WTC11 (cell line): ENCODE data around the gene TREML1. TPM values are rescaled to one million over a fixed set of nuclear protein-coding genes. Genes with fewer than 3 reads are reported as not detected.

ENCODE experiments used
- ATAC-seq: fragments of 200-7000 bp; cut with Tn5 transposase; 2 replicates; pipeline ENCODE4 v1.10.0; 2021; ENCODE audit warnings: mild to moderate bottlenecking, moderate library complexity
- CTCF ChIA-PET: fragments of 300-600 bp; sonication (Branson Sonifier 250); formaldehyde crosslinking; loops from one replicate; lab custom pipeline; 2021; ENCODE audit warnings: antibody characterized with exemption; lab: Charles Lee
- POLR2A ChIA-PET: fragments of 350-600 bp; sonication (Branson Sonifier 250); formaldehyde crosslinking; loops from one replicate; lab custom pipeline; 2021; ENCODE audit warnings: antibody characterized with exemption; lab: Charles Lee
- DNase-seq: peaks from one replicate; pipeline ENCODE4 v3.0.0; 2021; ENCODE audit warnings: low spot score
- H3K27ac Mint-ChIP-seq: 2 replicates; pipeline ENCODE4 v1.8.0; 2021; ENCODE audit warnings: mixed read lengths
- H3K27me3 Mint-ChIP-seq: 2 replicates; pipeline ENCODE4 v1.8.0; 2021; ENCODE audit warnings: low read depth, mild to moderate bottlenecking, moderate library complexity, mixed read lengths
- H3K36me3 Mint-ChIP-seq: 2 replicates; pipeline ENCODE4 v1.8.0; 2021; ENCODE audit warnings: mixed read lengths
- H3K4me1 Mint-ChIP-seq: 2 replicates; pipeline ENCODE4 v1.8.0; 2022; ENCODE audit warnings: mixed read lengths
- H3K4me3 Mint-ChIP-seq: 2 replicates; pipeline ENCODE4 v1.8.0; 2021; ENCODE audit warnings: mild to moderate bottlenecking, moderate library complexity, mixed read lengths
- H3K9me3 Mint-ChIP-seq: 2 replicates; pipeline ENCODE4 v1.8.0; 2021; ENCODE audit warnings: mixed read lengths
- ATF6 ChIP-seq: sonication (generic); formaldehyde crosslinking; IDR thresholded peaks from 2 replicates; pipeline ENCODE4 v1.8.1; 2023; ENCODE audit warnings: mild to moderate bottlenecking, missing genetic modification reagents
- EMX1 ChIP-seq: fragments of 250-450 bp; sonication (Bioruptor Pico); IDR thresholded peaks from 2 replicates; pipeline ENCODE4 v1.8.0; 2021; ENCODE audit warnings: mild to moderate bottlenecking
- ERG ChIP-seq: fragments of 250-450 bp; sonication (Bioruptor Pico); IDR thresholded peaks from 2 replicates; pipeline ENCODE4 v1.8.0; 2021; ENCODE audit warnings: mild to moderate bottlenecking
- FOXJ3 ChIP-seq: sonication (generic); formaldehyde crosslinking; IDR thresholded peaks from 2 replicates; pipeline ENCODE4 v1.9.0; 2021; ENCODE audit warnings: missing genetic modification reagents, mild to moderate bottlenecking, borderline replicate concordance
- FOXK1 ChIP-seq: sonication (generic); formaldehyde crosslinking; IDR thresholded peaks from 2 replicates; pipeline ENCODE4 v1.8.0; 2022; ENCODE audit warnings: mild to moderate bottlenecking, moderate library complexity, missing genetic modification reagents
- GRHL2 ChIP-seq: fragments of 250-450 bp; sonication (Bioruptor Pico); IDR thresholded peaks from 2 replicates; pipeline ENCODE4 v1.8.0; 2022; ENCODE audit warnings: mild to moderate bottlenecking, moderate library complexity; ENCODE audit not compliant: insufficient replicate concordance, severe bottlenecking
- HMGXB4 ChIP-seq: sonication (generic); formaldehyde crosslinking; IDR thresholded peaks from 2 replicates; pipeline ENCODE4 v1.8.1; 2023; ENCODE audit warnings: mild to moderate bottlenecking, moderate library complexity, missing genetic modification reagents
- MYBL2 ChIP-seq: sonication (generic); formaldehyde crosslinking; IDR thresholded peaks from 2 replicates; pipeline ENCODE4 v1.8.1; 2023; ENCODE audit warnings: mild to moderate bottlenecking, moderate library complexity, missing genetic modification reagents
- NFYB ChIP-seq: sonication (generic); formaldehyde crosslinking; conservative IDR thresholded peaks from 2 replicates; pipeline ENCODE4 v1.8.0; 2022; ENCODE audit warnings: low read depth, missing genetic modification reagents
- NR3C1 ChIP-seq: sonication (generic); formaldehyde crosslinking; conservative IDR thresholded peaks from 2 replicates; pipeline ENCODE4 v1.8.1; 2023; ENCODE audit warnings: low read depth, mild to moderate bottlenecking, missing genetic modification reagents
- RELA ChIP-seq: sonication (generic); formaldehyde crosslinking; IDR thresholded peaks from 2 replicates; pipeline ENCODE4 v1.8.1; 2022; ENCODE audit warnings: missing genetic modification reagents, mild to moderate bottlenecking, borderline replicate concordance
- ZNF121 ChIP-seq: sonication (generic); formaldehyde crosslinking; IDR thresholded peaks from 2 replicates; pipeline ENCODE4 v1.8.0; 2023; ENCODE audit warnings: missing genetic modification reagents
- ZNF532 ChIP-seq: fragments of 250-450 bp; sonication (Bioruptor Pico); IDR thresholded peaks from 2 replicates; pipeline ENCODE4 v1.9.0; 2021; ENCODE audit warnings: mild to moderate bottlenecking, borderline replicate concordance
- total RNA-seq: library from RNA; stranded (reverse); gene quantifications from 3 replicates; pipeline ENCODE4 v1.2.3, GENCODE V29; 2021
- TF ChIP-seq, protein P1 (sequence below): sonication (generic); formaldehyde crosslinking; IDR thresholded peaks from 2 replicates; pipeline ENCODE4 v1.8.1; 2022; ENCODE audit warnings: mild to moderate bottlenecking, missing genetic modification reagents, moderate library complexity, borderline replicate concordance
- TF ChIP-seq, protein P2 (sequence below): sonication (generic); formaldehyde crosslinking; IDR thresholded peaks from 2 replicates; pipeline ENCODE4 v1.8.0; 2022; ENCODE audit warnings: mild to moderate bottlenecking, missing genetic modification reagents
- TF ChIP-seq, protein P3 (sequence below): sonication (generic); formaldehyde crosslinking; IDR thresholded peaks from 2 replicates; pipeline ENCODE4 v1.8.1; 2022; ENCODE audit warnings: low read depth, missing genetic modification reagents, borderline replicate concordance
- TF ChIP-seq, protein P4 (sequence below): sonication (generic); formaldehyde crosslinking; conservative IDR thresholded peaks from 2 replicates; pipeline ENCODE4 v1.8.1; 2022; ENCODE audit warnings: mild to moderate bottlenecking, missing genetic modification reagents

TREML1 gene
- total RNA-seq, 1 experiment from 2014 or later, result not detected

GRCh38 chr6:41157323-41157722 lies 3.2 kb upstream of the TREML1 start:
- POLR2A ChIA-PET, result no interaction called here
- no peak for ATAC-seq
- Mint-ChIP-seq H3K4me3 (no peak overlapping the region), H3K27ac (no peak overlapping the region), H3K27me3 (peaks cover 4% of the 10 kb centered on the region; the same call in 1 of the 2 replicates), H3K4me1 (peaks cover 11% of the 10 kb centered on the region), H3K9me3 (no peaks in the 10 kb centered on the region), H3K36me3 (no peaks in the 10 kb centered on the region)
- DNase-seq, result no peak
- TF ChIP-seq HMGXB4 (CRISPR knock-in tag) (no peak), ZNF121 (CRISPR knock-in tag) (no peak), NR3C1 (CRISPR knock-in tag) (no peak), ERG (CRISPR knock-in tag) (no peak), FOXK1 (CRISPR knock-in tag) (no peak), NFYB (CRISPR knock-in tag) (no peak), EMX1 (CRISPR knock-in tag) (no peak), RELA (CRISPR knock-in tag) (no peak), ATF6 (no peak), GRHL2 (CRISPR knock-in tag) (no peak), ZNF532 (CRISPR knock-in tag) (no peak), FOXJ3 (CRISPR knock-in tag) (no peak), MYBL2 (CRISPR knock-in tag) (no peak)
- TF ChIP-seq, protein P1, sequence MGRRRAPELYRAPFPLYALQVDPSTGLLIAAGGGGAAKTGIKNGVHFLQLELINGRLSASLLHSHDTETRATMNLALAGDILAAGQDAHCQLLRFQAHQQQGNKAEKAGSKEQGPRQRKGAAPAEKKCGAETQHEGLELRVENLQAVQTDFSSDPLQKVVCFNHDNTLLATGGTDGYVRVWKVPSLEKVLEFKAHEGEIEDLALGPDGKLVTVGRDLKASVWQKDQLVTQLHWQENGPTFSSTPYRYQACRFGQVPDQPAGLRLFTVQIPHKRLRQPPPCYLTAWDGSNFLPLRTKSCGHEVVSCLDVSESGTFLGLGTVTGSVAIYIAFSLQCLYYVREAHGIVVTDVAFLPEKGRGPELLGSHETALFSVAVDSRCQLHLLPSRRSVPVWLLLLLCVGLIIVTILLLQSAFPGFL (CRISPR knock-in tag), result no peak
- TF ChIP-seq, protein P2, sequence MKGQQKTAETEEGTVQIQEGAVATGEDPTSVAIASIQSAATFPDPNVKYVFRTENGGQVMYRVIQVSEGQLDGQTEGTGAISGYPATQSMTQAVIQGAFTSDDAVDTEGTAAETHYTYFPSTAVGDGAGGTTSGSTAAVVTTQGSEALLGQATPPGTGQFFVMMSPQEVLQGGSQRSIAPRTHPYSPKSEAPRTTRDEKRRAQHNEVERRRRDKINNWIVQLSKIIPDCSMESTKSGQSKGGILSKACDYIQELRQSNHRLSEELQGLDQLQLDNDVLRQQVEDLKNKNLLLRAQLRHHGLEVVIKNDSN (CRISPR knock-in tag), result no peak
- TF ChIP-seq, protein P3, sequence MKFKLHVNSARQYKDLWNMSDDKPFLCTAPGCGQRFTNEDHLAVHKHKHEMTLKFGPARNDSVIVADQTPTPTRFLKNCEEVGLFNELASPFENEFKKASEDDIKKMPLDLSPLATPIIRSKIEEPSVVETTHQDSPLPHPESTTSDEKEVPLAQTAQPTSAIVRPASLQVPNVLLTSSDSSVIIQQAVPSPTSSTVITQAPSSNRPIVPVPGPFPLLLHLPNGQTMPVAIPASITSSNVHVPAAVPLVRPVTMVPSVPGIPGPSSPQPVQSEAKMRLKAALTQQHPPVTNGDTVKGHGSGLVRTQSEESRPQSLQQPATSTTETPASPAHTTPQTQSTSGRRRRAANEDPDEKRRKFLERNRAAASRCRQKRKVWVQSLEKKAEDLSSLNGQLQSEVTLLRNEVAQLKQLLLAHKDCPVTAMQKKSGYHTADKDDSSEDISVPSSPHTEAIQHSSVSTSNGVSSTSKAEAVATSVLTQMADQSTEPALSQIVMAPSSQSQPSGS (CRISPR knock-in tag), result no peak
- TF ChIP-seq, protein P4, sequence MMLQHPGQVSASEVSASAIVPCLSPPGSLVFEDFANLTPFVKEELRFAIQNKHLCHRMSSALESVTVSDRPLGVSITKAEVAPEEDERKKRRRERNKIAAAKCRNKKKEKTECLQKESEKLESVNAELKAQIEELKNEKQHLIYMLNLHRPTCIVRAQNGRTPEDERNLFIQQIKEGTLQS (CRISPR knock-in tag), result no peak
- CTCF ChIA-PET, result no interaction called here
